Raji (cell line): ENCODE data around the gene F7.

Experiments
- POLR2A ChIP-seq: IDR thresholded peaks from 2 replicates; pipeline ENCODE4 v1.6.1; 2011; ENCODE audit warnings: low read depth, low read length, control low read depth; ENCODE audit not compliant: insufficient read depth

The F7 gene

GRCh38 chr13:113116871-113117271 is 11.3 kb downstream of the F7 start:
- TF ChIP-seq POLR2A: no peak

GRCh38 chr13:113117335-113117872 is 11.8 kb downstream of the F7 start:
- TF ChIP-seq POLR2A: no peak

GRCh38 chr13:113117911-113118260 is 12.3 kb downstream of the F7 start:
- TF ChIP-seq POLR2A: no peak

- TF ChIP-seq POLR2A: no peak
Measured at GRCh38 chr13:113118261-113119021, 12.8 kb downstream of the F7 start.

- no peak for TF ChIP-seq POLR2A
Measured at GRCh38 chr13:113119166-113119821, 13.7 kb downstream of the F7 start.

DNA sequence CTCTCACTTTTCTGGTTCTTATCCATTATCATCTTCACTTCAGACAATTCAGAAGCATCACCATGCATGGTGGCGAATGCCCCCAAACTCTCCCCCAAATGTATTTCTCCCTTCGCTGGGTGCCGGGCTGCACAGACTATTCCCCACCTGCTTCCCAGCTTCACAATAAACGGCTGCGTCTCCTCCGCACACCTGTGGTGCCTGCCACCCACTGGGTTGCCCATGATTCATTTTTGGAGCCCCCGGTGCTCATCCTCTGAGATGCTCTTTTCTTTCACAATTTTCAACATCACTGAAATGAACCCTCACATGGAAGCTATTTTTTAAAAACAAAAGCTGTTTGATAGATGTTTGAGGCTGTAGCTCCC is 14.2 kb downstream of the F7 start:
- TF ChIP-seq POLR2A: no peak

- TF ChIP-seq POLR2A: no peak
Measured at GRCh38 chr13:113120300-113121182, 14.9 kb downstream of the F7 start.

GRCh38 chr13:113121183-113121927 is 15.8 kb downstream of the F7 start:
- TF ChIP-seq POLR2A: no peak

- no peak for TF ChIP-seq POLR2A
Measured at GRCh38 chr13:113121928-113122471, 16.4 kb downstream of the F7 start.

- no peak for TF ChIP-seq POLR2A
Measured at GRCh38 chr13:113122550-113123225, 17.1 kb downstream of the F7 start, which contains the start of gene F10. F10 (plus strand) TSS chr13:113122799; CDS start chr13:113122856, 57 bp downstream.

GRCh38 chr13:113123226-113124201 is 17.9 kb downstream of the F7 start:
- TF ChIP-seq POLR2A: no peak

DNA sequence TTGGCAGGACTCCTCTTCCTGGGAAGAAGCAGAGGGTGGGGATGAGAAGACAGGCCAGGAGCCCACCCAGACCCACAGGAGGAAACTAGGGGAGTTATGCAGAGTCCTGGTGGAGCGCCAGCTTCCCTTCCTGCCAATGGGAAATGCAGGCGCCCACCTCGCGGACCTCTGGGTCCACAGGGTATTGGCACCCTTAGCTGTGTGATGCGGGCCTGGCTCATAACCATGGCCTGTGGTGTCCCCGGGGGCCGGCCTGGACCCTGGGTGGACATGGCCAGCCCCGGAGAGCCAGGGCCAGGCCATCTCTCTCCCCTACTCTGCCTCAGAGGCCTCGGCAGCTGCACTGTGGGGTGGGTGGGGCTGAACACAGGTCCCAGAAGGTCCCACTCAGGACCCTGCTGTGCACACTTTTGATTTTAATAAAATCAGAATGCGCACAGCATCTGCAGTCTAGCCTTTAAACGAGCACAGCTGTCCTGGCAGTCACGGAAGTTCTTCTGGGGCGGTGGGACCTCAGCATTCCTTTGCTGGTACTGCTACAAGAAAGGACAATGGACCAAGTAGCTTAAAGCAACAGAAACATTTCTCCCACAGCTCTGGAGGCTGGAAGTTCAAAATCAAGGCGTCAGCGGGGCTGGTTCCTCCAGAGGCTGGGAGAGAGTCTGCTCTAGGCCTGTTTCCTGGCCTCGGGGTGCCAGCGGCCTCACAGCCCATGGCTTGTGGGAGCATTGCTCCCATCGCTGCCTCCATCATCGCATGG is 18.8 kb downstream of the F7 start:
- TF ChIP-seq POLR2A: no peak
